HEK293T (cell line): ENCODE results near the gene TMEM178B.
"Not testable (repeated sequence)": the region's sequence is repeated elsewhere in the genome, so short reads cannot be mapped to it uniquely, and the experiment has no call there.

Experiments used
- CTCF ChIA-PET: fragments of 350-600 bp; formaldehyde crosslinking; extraction: SDS; loops from one replicate; lab custom pipeline; 2021; ENCODE audit warnings: antibody characterized with exemption, inconsistent platforms; lab: Yijun Ruan, JAX
- POLR2A ChIA-PET: fragments of 350-600 bp; formaldehyde crosslinking; extraction: SDS; loops from one replicate; lab custom pipeline; 2020; ENCODE audit warnings: antibody characterized with exemption, inconsistent platforms; lab: Yijun Ruan, JAX
- DNase-seq: peaks from one replicate; pipeline ENCODE4 v3.0.0; 2012; ENCODE audit warnings: mixed read lengths; ENCODE audit errors: extremely low spot score
- ARNT ChIP-seq: fragments of 450-650 bp; IDR thresholded peaks from 2 replicates; pipeline ENCODE4 v1.6.1; 2017; ENCODE audit warnings: mild to moderate bottlenecking
- BHLHE40 ChIP-seq: fragments of 450-650 bp; IDR thresholded peaks from 2 replicates; pipeline ENCODE4 v1.6.1; 2016; ENCODE audit warnings: mild to moderate bottlenecking, moderate library complexity, borderline replicate concordance
- CTBP1 ChIP-seq: fragments of 450-650 bp; IDR thresholded peaks from 2 replicates; pipeline ENCODE4 v1.6.1; 2016; ENCODE audit warnings: borderline replicate concordance
- ELF4 ChIP-seq: fragments of 450-650 bp; IDR thresholded peaks from 2 replicates; pipeline ENCODE4 v1.6.1; 2017; ENCODE audit warnings: antibody characterized with exemption
- FOXA1 ChIP-seq: fragments of 450-650 bp; IDR thresholded peaks from 2 replicates; pipeline ENCODE4 v1.6.1; 2016; ENCODE audit warnings: mild to moderate bottlenecking
- FOXK2 ChIP-seq: fragments of 450-650 bp; IDR thresholded peaks from 2 replicates; pipeline ENCODE4 v1.6.1; 2016; ENCODE audit warnings: mild to moderate bottlenecking
- FOXM1 ChIP-seq: fragments of 450-650 bp; IDR thresholded peaks from 2 replicates; pipeline ENCODE4 v1.6.1; 2017; ENCODE audit warnings: mild to moderate bottlenecking, borderline replicate concordance
- HDGF ChIP-seq: fragments of 450-650 bp; IDR thresholded peaks from 2 replicates; pipeline ENCODE4 v1.6.1; 2017; ENCODE audit warnings: antibody characterized with exemption, borderline replicate concordance
- L3MBTL2 ChIP-seq: fragments of 450-650 bp; conservative IDR thresholded peaks from 2 replicates; pipeline ENCODE4 v1.6.1; 2016; ENCODE audit warnings: mild to moderate bottlenecking
- LEF1 ChIP-seq: fragments of 450-650 bp; IDR thresholded peaks from 2 replicates; pipeline ENCODE4 v1.6.1; 2017; ENCODE audit warnings: mild to moderate bottlenecking, borderline replicate concordance
- NFRKB ChIP-seq: fragments of 450-650 bp; IDR thresholded peaks from 2 replicates; pipeline ENCODE4 v1.6.1; 2016; ENCODE audit warnings: mild to moderate bottlenecking, moderate library complexity
- PKNOX1 ChIP-seq: fragments of 450-650 bp; IDR thresholded peaks from 2 replicates; pipeline ENCODE4 v1.6.1; 2016
- SP1 ChIP-seq: fragments of 450-650 bp; IDR thresholded peaks from 2 replicates; pipeline ENCODE4 v1.6.1; 2017
- SUZ12 ChIP-seq: fragments of 450-650 bp; IDR thresholded peaks from 2 replicates; pipeline ENCODE4 v1.6.1; 2016; ENCODE audit warnings: mild to moderate bottlenecking
- TARDBP ChIP-seq: fragments of 450-650 bp; IDR thresholded peaks from 2 replicates; pipeline ENCODE4 v1.6.1; 2016
- ZNF384 ChIP-seq: fragments of 450-650 bp; IDR thresholded peaks from 2 replicates; pipeline ENCODE4 v1.6.1; 2016

Gene TMEM178B

GRCh38 chr7:141045842-141046620 is 27.8 kb upstream of the TMEM178B start:
- TF ChIP-seq BHLHE40 = no peak
- no peak for TF ChIP-seq FOXA1
- TF ChIP-seq FOXK2 = no peak
- no peak for TF ChIP-seq NFRKB
- no peak for TF ChIP-seq SP1

GRCh38 chr7:141053626-141054025 is 20.2 kb upstream of the TMEM178B start:
- ChIA-PET POLR2A (no interaction called here), CTCF (no interaction called here)
- TF ChIP-seq SP1 (no peak), LEF1 (no peak), BHLHE40 (no peak), CTBP1 (no peak)
- no peak for DNase-seq

More at GRCh38 chr7:141045842-141046620, 27.8 kb upstream of the TMEM178B start:
- CTCF ChIA-PET = no interaction called here
- POLR2A ChIA-PET = interaction anchor here (0.7 kb wide), 1 partner anchor 31 kb away, joined by 3 read pairs; the partner anchor contains the start of gene MRPS33
- DNase-seq = no peak

GRCh38 chr7:141055146-141055545 is 18.7 kb upstream of the TMEM178B start:
- POLR2A ChIA-PET = no interaction called here
- TF ChIP-seq NFRKB = no peak
- no peak for TF ChIP-seq LEF1
- TF ChIP-seq SUZ12 = no peak
- TF ChIP-seq ARNT = no peak
- TF ChIP-seq BHLHE40 = no peak
- TF ChIP-seq FOXK2 = no peak
- TF ChIP-seq ZNF384 = no peak
- TF ChIP-seq L3MBTL2 = no peak
- TF ChIP-seq ELF4 = no peak
- no peak for TF ChIP-seq TARDBP
- TF ChIP-seq SP1 = no peak
- no peak for TF ChIP-seq HDGF
- no peak for TF ChIP-seq PKNOX1
- no peak for TF ChIP-seq FOXA1
- TF ChIP-seq CTBP1 = no peak
- TF ChIP-seq FOXM1 = no peak
- CTCF ChIA-PET = no interaction called here
- no peak for DNase-seq

GRCh38 chr7:141057788-141058187 is 16.1 kb upstream of the TMEM178B start:
- TF ChIP-seq FOXK2 (no peak), FOXM1 (no peak), ARNT (no peak), LEF1 (no peak), SUZ12 (no peak), TARDBP (no peak), CTBP1 (no peak), NFRKB (no peak), BHLHE40 (no peak), HDGF (no peak), FOXA1 (no peak), L3MBTL2 (no peak), ELF4 (no peak), ZNF384 (no peak), SP1 (no peak), PKNOX1 (no peak)
- DNase-seq = no peak
- ChIA-PET CTCF (no interaction called here), POLR2A (no interaction called here)

GRCh38 chr7:141067856-141068255 is 6.0 kb upstream of the TMEM178B start:
- DNase-seq, CTCF ChIA-PET, POLR2A ChIA-PET: not testable (repeated sequence)

- ChIA-PET POLR2A (interaction anchor here (1.0 to 3.2 kb wide), 10 partner anchors 11 to 478 kb away, joined by 3 to 50 read pairs (median 4); partner anchors contain the start of gene MRPS33), CTCF (interaction anchor here (0.6 to 1.7 kb wide), 7 partner anchors 12 to 667 kb away, joined by 3 to 6 read pairs (median 3); partner anchors contain the start of gene SSBP1)
- peak; percentile 61 for DNase-seq
- TF ChIP-seq ELF4 = no peak
- no peak for TF ChIP-seq HDGF
- peak; percentile 63 for TF ChIP-seq L3MBTL2
- peak; percentile 97 for TF ChIP-seq ZNF384
- TF ChIP-seq ARNT = no peak
- TF ChIP-seq BHLHE40 = no peak
- TF ChIP-seq SP1 = no peak
- TF ChIP-seq NFRKB = no peak
- no peak for TF ChIP-seq FOXK2
- peak; percentile 44; the same call in 1 of the 2 replicates for TF ChIP-seq CTBP1
- no peak for TF ChIP-seq SUZ12
- TF ChIP-seq PKNOX1 = no peak
- TF ChIP-seq FOXA1 = no peak
- no peak for TF ChIP-seq LEF1
These were observed 2.5 kb upstream of the TMEM178B start for GRCh38 chr7:141071260-141071854.
